Activated naive CD8-positive, alpha-beta T cell (primary cell): ENCODE data around the gene TAS1R2.
"Not testable (repeated sequence)": the region's sequence is repeated elsewhere in the genome, so short reads cannot be mapped to it uniquely, and the experiment has no call there.

ENCODE experiments used
- H3K27ac Mint-ChIP-seq: one replicate; pipeline ENCODE4 v1.8.0; 2021; ENCODE audit warnings: mixed read lengths
- H3K27me3 Mint-ChIP-seq: one replicate; pipeline ENCODE4 v1.8.0; 2021; ENCODE audit warnings: mixed read lengths
- H3K36me3 Mint-ChIP-seq: one replicate; pipeline ENCODE4 v1.8.0; 2021; ENCODE audit warnings: mixed read lengths
- H3K4me1 Mint-ChIP-seq: one replicate; pipeline ENCODE4 v1.8.0; 2021; ENCODE audit warnings: low read depth, mixed read lengths
- H3K4me3 Mint-ChIP-seq: one replicate; pipeline ENCODE4 v1.8.0; 2021; ENCODE audit warnings: mild to moderate bottlenecking, mixed read lengths
- H3K9me3 Mint-ChIP-seq: one replicate; pipeline ENCODE4 v1.8.0; 2021; ENCODE audit warnings: low read depth, mixed read lengths

Gene TAS1R2

GRCh38 chr1:18859560-18859959, at the start of gene TAS1R2:
Gene TAS1R2 (minus strand): TSS chr1:18859660. CDS start chr1:18859660, 0 bp downstream.
- Mint-ChIP-seq H3K9me3 (no peaks in the 10 kb centered on the region), H3K4me3 (no peak within 1 kb of the TSS)

GRCh38 chr1:18907917-18908845, 48.7 kb upstream of the TAS1R2 start:
- Mint-ChIP-seq H3K4me3 (no peak overlapping the region), H3K4me1 (peaks cover 29% of the 10 kb centered on the region), H3K9me3 (no peaks in the 10 kb centered on the region), H3K36me3 (peaks cover 19% of the 10 kb centered on the region), H3K27me3 (no peaks in the 10 kb centered on the region), H3K27ac (peak overlapping the region; percentile 72)

More at GRCh38 chr1:18859560-18859959, at the start of gene TAS1R2:
- Mint-ChIP-seq H3K4me1 (no peaks in the 10 kb centered on the region), H3K27ac (no peak within 1 kb of the TSS), H3K27me3 (peaks cover 1% of the 10 kb centered on the region), H3K36me3 (no peaks in the 10 kb centered on the region)

DNA sequence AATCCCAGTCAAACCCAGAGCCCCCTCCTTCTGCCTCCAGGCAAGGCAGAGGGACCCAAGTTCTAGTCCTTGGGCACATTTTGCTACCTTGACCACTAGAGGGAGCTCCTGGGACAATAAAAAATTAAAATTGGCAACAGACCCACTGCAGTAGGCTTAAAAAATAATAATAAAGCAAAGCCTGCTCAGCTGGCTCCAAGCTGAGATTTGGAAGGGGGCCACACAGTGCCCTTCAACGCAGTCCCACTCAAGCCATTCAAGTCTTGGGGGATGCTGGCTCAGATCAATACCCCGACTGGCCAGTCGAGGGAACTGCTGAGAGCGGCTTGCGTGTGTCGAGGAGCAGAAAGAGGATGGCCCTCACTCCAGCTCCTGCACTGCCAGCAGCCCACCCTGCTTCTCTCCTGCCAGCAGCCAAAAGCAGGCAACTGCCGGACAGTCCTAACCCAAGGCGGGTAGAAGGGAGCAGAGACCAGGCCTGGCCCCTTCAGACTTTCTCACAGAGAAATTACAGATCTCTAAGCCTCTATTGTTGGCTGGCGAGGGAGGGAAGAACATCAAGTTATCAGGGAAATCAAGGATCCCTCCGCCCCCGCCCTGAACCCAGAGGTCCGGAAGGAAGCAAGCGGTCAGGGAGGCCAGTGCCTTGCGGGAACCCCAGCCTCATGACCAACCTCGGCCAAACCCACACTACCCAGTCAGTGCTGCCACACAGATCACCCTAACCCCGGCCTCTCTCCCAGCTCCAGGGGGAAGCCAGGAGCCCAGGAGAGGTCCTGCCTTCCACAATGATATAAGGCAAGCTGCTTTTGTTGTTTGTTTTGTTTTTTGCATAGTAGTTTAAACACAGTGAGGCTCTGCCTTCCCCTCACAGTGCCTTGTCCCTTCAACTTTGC, 47.8 kb upstream of the TAS1R2 start:
- Mint-ChIP-seq H3K9me3 (no peaks in the 10 kb centered on the region), H3K4me1 (peaks cover 31% of the 10 kb centered on the region), H3K36me3 (peaks cover 19% of the 10 kb centered on the region), H3K27me3 (no peaks in the 10 kb centered on the region), H3K27ac (peak overlapping the region; percentile 50), H3K4me3 (no peak overlapping the region)

GRCh38 chr1:18903291-18903756, 43.9 kb upstream of the TAS1R2 start:
- Mint-ChIP-seq H3K9me3 (no peaks in the 10 kb centered on the region), H3K27ac (peak overlapping the region; percentile 54), H3K27me3 (no peaks in the 10 kb centered on the region), H3K4me3 (peak overlapping the region; percentile 91), H3K4me1 (peaks cover 35% of the 10 kb centered on the region), H3K36me3 (peaks cover 4% of the 10 kb centered on the region)

DNA sequence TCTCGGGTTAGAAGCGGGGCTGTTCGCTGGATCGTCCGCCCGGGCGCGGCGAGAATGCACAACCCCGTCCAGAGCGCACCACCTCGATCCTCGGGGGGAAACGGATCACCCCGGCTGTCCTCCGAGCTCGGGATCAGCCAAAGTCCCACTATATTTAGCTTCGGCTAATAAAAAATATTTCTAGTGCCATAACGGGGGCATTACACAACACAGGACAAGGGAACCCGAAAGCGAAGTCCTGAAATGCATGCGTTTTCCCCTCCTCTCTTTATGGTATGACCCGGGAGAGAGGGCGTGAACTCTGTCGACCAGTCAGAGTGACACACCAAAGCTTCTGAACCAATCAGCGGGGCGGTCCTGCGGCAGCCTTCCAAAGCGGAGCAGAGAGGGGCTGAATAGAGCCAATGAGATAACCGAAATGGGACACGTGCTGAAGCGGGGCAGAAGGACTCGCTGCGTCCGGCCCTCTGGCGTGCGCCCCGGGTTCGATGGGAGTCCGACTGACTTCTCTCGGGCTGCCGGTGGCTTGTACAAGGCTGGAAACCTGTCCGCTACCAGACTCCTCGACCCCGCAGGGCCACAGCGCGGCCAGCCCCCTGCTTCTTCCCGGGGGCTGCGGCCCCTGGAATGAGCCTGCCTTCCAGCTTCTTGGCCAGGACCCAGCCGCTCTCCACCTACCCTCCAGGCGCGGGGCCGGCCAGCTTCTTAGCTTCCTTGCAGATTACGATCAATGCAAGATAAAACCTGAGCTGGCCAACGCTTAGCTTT, 43.2 kb upstream of the TAS1R2 start, which contains the start of gene ALDH4A1:
ALDH4A1 (minus strand) TSS at position 33 of the 768 bp plus-strand sequence; CDS start at position 1, 32 bp downstream.
- Mint-ChIP-seq H3K4me1 (peaks cover 34% of the 10 kb centered on the region), H3K36me3 (peaks cover 2% of the 10 kb centered on the region), H3K27me3 (no peaks in the 10 kb centered on the region)

GRCh38 chr1:18901952-18902522, 42.6 kb upstream of the TAS1R2 start:
- peaks cover 34% of the 10 kb centered on the region for H3K4me1 Mint-ChIP-seq
- H3K27ac Mint-ChIP-seq, result peak overlapping the region; percentile 99
- no peaks in the 10 kb centered on the region for H3K27me3 Mint-ChIP-seq
- H3K4me3 Mint-ChIP-seq, result peak overlapping the region; percentile 95
- H3K9me3 Mint-ChIP-seq, result no peaks in the 10 kb centered on the region
- no peaks in the 10 kb centered on the region for H3K36me3 Mint-ChIP-seq

More for the DNA sequence above, 43.2 kb upstream of the TAS1R2 start, which contains the start of gene ALDH4A1:
- Mint-ChIP-seq H3K4me3 (peak within 1 kb of the TSS; percentile 95), H3K27ac (peak within 1 kb of the TSS; percentile 99), H3K9me3 (no peaks in the 10 kb centered on the region)

GRCh38 chr1:18901147-18901951, 41.9 kb upstream of the TAS1R2 start:
- Mint-ChIP-seq H3K27me3 (no peaks in the 10 kb centered on the region), H3K4me3 (peak overlapping the region; percentile 95), H3K36me3 (no peaks in the 10 kb centered on the region), H3K4me1 (peaks cover 31% of the 10 kb centered on the region), H3K9me3 (no peaks in the 10 kb centered on the region), H3K27ac (peak overlapping the region; percentile 94)

DNA sequence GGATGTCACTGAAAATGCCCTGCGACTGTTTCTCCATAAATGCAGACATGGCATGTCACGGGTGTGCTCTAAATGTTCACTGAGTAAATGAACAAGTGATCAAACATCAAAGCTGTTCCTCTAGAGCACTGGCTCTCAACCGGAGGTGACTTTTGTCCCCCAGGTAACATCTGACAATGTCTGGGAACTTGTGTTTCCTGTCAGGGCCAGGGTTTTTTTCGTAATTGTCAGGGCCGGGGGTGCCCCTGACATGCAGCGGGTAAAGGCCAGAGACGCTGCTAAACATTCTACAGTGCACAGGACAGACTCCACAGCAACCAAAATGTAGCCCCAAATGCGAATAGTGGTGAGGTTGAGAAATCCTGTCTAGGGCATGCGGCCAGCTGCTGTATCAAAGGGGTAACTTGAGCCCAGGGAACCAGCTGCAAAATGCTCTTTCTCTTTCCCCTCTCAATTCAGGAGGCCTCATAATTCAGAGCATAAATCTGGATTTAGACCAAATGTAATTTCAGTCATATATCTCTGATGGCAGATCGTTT, 40.9 kb upstream of the TAS1R2 start:
- H3K9me3 Mint-ChIP-seq, result no peaks in the 10 kb centered on the region
- H3K36me3 Mint-ChIP-seq, result no peaks in the 10 kb centered on the region
- H3K27ac Mint-ChIP-seq, result peak overlapping the region; percentile 7
- H3K27me3 Mint-ChIP-seq, result no peaks in the 10 kb centered on the region
- peaks cover 31% of the 10 kb centered on the region for H3K4me1 Mint-ChIP-seq
- peak overlapping the region; percentile 8 for H3K4me3 Mint-ChIP-seq

GRCh38 chr1:18899363-18900049, 40.0 kb upstream of the TAS1R2 start:
- Mint-ChIP-seq H3K4me1 (peaks cover 31% of the 10 kb centered on the region), H3K27ac (no peak overlapping the region), H3K36me3 (no peaks in the 10 kb centered on the region), H3K27me3 (no peaks in the 10 kb centered on the region), H3K4me3 (no peak overlapping the region), H3K9me3 (no peaks in the 10 kb centered on the region)

DNA sequence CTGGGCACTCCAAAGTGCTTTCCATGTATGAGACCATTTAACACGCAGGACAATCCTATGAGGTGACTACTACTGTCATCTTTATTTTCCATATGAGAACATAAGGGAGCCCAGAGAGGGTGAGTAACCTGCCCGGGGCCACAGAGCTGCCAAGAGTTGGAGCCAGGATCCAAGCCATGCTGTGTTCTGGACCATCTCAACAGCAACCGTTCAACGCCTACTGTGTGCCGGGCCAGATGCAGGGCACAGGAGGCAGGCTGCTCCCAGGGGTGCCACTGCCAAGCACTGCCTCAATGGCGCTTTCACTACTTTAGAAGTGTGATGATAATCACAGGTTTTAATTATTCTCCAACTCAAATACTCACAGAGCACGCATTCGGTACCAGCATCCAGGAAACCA, 39.1 kb upstream of the TAS1R2 start:
- no peak overlapping the region for H3K27ac Mint-ChIP-seq
- no peak overlapping the region for H3K4me3 Mint-ChIP-seq

GRCh38 chr1:18895317-18895716, 35.9 kb upstream of the TAS1R2 start:
- Mint-ChIP-seq H3K4me1 (peaks cover 6% of the 10 kb centered on the region), H3K9me3 (no peaks in the 10 kb centered on the region), H3K27ac (no peak overlapping the region), H3K27me3 (no peaks in the 10 kb centered on the region), H3K36me3 (no peaks in the 10 kb centered on the region), H3K4me3 (no peak overlapping the region)

More for the DNA sequence above, 39.1 kb upstream of the TAS1R2 start:
- Mint-ChIP-seq H3K4me1 (peaks cover 27% of the 10 kb centered on the region), H3K36me3 (no peaks in the 10 kb centered on the region), H3K9me3 (no peaks in the 10 kb centered on the region), H3K27me3 (no peaks in the 10 kb centered on the region)

DNA sequence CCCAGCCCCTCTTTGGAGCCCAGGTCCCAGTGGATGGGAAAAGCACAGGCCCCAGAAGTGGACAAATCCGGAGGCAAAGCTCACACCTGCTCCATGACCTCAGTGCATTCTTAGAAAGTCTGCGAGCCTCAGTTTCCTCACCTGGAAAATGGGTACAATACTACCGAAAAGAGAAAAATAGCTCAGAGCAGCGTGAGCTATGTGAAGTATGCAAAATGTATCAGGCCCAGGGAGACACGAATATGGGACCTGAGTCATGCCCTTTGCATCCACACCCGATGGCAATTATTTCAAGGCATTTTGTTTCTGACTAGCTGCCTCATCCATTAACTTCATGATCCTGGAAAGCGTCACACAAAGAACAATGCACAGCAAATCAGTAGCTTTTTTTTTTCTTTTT, 33.7 kb upstream of the TAS1R2 start:
- no peaks in the 10 kb centered on the region for H3K27me3 Mint-ChIP-seq
- no peak overlapping the region for H3K4me3 Mint-ChIP-seq
- H3K36me3 Mint-ChIP-seq, result no peaks in the 10 kb centered on the region
- no peaks in the 10 kb centered on the region for H3K4me1 Mint-ChIP-seq
- no peaks in the 10 kb centered on the region for H3K9me3 Mint-ChIP-seq
- no peak overlapping the region for H3K27ac Mint-ChIP-seq

DNA sequence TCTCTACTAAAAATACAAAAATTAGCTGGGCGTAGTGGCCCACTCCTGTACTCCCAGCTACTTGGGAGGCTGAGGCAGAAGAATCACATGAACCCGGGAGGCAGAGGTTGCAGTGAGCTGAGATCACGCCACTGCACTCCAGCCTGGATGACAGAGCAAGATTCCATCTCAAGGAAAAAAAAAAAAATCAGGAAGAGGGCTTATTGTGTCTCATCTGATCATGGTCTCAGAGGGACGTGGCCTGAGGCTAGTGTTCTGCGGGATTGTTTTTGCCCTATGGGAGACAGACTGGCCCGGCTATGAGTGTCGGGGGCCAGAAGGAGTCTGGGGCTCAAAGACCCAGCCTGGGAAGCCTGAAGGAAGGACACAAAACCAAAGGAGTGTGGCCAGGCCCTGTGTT, 32.4 kb upstream of the TAS1R2 start:
- H3K27ac Mint-ChIP-seq, H3K27me3 Mint-ChIP-seq, H3K9me3 Mint-ChIP-seq, H3K4me1 Mint-ChIP-seq, H3K4me3 Mint-ChIP-seq, H3K36me3 Mint-ChIP-seq: not testable (repeated sequence)
